Hematopoietic multipotent progenitor cell treated with erythropoietin and hydrocortisone succinate and interleukin-3 and kit ligand, for 17 days (in vitro differentiated cells): ENCODE results near the gene CC2D1A.
"Not testable (repeated sequence)": the region's sequence is repeated elsewhere in the genome, so short reads cannot be mapped to it uniquely, and the experiment has no call there.

Source experiments
- DNase-seq: peaks from one replicate; pipeline ENCODE4 v3.0.0-alpha.2; 2015; ENCODE audit warnings: low spot score

CC2D1A gene

DNA sequence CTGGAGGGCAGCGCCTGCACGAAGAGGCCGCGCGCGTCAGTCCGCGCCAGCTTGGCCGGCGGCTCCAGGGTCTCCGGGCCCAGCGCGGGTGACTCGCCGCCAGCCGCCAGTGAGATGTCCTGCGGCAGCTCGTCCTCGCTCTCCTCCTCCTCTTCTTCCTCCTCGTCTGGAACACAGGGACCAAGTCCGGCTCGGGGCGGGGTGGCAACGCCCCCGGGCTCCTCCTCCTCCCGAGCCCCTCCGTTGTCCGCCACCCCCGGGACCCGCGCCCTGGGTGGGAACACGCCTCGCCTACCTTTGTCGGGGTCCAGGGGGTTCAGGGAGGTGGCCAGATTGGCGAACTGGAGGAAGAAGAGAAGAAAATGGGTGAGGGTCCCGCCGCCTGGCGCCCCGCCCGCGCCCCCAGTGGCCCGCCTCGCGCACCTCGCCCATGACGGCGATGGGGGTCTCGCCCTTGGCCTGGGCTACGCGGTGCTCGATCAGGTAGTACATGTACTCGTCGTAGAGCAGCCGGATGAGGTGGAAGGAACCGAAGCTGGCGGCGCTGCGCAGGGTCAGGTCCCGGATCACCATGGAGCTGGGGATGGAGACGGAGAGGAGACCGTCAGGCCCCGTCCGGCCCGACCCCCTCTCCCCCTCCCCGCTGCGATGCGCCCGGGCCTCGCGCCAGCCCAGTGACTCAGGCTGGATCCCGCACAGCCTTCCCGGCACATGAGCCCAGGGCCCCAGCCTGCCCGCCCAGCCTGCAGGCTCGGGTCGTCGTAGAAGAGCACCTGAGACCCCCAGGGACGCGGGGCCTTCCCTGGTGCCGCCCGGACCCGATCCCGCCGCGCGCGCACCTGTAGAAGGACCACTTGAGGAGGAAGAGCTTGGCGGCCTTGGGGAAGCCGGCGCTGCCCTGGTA, 57.0 kb downstream of the CC2D1A start:
- DNase-seq, result no peak

DNA sequence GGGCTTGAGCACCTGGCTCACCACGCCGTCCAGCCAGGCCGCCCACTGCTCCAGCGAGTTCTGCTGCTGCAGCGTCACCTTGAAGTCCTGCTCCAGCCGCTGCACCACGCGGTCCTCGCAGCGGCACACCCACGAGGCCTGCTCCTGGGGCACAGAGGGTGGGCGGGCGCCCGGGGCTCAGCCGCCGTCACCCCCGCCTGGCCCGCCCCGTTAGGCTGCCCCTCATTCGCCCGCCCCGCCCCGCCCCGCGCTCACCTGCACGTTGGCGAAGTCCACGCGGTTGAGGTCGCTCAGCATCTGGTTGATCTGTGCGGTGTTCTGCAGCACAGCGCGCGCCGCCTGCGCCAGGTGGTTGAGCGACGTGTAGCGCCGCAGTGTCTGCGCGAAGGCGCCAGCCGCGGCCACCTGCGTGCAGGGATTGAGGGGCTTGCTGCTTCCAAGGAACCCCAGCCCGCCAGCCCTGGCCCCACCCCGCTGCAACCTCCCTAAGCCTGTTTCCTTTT, 57.7 kb downstream of the CC2D1A start:
- DNase-seq, result no peak

DNA sequence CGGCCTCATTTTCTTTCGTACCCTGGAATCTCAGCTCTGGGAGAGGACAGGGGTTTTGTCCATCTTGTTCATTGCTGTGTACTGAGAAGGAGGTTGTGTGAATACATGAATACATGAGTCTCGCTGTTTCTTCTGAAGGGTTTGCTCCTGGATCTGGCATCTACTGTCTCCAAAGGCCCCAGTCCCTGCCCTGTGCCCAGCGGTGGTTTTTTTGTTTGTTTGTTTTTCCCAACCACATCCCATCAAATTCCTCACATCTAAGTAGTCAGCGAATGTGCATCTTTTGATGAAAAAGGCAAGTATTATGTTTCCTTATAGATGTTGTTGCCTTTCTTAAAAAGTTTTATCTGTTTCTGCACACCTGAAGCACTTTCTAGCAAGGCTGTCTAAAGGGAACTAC, 58.8 kb downstream of the CC2D1A start:
- no peak for DNase-seq

DNA sequence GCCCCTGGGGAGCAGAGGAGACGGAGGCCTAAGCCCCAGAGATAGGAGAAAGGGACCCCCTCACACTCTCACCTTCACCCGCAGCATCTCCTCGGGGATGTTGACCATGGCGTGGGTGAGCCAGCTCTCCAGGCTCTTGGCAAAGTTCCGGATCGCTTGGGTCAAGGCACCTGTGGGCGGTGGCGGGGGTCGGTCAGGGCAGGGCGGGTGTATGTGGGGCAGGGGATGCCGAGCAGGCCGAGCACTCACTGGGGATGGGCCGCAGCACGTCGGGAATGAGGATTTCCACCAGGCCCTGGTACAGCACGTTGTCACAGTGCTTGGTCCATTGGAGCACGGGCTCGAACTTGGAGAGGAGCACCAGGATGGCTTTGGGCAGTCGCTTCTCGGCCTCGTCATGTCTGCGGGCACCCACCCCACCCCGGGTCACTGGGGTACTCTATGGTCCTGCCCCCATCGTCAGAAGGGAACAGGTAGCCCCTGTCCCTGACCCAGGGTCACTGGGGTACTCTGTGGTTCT, 59.4 kb downstream of the CC2D1A start:
- DNase-seq, result no peak

- DNase-seq, result no peak
Measured at GRCh38 chr19:13965926-13966683, 60.1 kb downstream of the CC2D1A start.

- no peak for DNase-seq
Measured at GRCh38 chr19:13966684-13967128, 60.7 kb downstream of the CC2D1A start.

GRCh38 chr19:13967206-13967605, 61.2 kb downstream of the CC2D1A start:
- not testable (repeated sequence) for DNase-seq

DNA sequence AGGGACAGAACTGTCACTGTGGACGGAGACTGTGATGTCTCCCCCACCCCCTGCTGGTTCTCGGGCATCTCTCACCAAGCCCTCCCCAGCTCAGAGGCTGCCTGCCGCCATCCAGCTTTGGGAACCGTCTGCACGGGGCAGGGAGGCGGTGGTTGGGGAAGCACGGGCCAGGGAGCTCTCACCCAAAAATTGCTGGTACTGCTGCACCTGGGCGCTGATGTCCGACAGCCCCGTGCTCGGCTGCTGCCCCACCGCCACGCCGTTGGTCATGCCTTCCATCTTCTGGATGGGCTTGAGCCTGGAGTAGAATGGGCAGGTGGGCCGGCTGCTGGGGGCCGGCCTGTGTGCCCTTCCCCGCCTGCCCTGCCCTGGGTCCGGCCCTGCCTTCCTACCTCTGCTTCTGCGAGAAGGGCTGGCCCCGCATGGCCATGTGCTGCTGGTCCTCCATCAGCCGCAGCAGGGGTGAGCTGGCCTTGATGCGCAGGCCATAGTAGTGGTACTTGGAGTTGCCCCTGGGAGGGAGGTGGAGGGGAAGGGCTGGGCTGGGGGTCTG, 62.5 kb downstream of the CC2D1A start:
- DNase-seq, result no peak

- no peak for DNase-seq
Measured at GRCh38 chr19:13968999-13969398, 63.0 kb downstream of the CC2D1A start.

- no peak for DNase-seq
Measured at GRCh38 chr19:13969897-13970296, 63.9 kb downstream of the CC2D1A start.

- DNase-seq, result not testable (repeated sequence)
Measured at GRCh38 chr19:13971868-13972267, 65.9 kb downstream of the CC2D1A start.

GRCh38 chr19:13972368-13973155, 66.6 kb downstream of the CC2D1A start:
- DNase-seq, result no peak

- not testable (repeated sequence) for DNase-seq
Measured at GRCh38 chr19:13973479-13973878, 67.5 kb downstream of the CC2D1A start.

- no peak for DNase-seq
Measured at GRCh38 chr19:13974073-13974472, 68.1 kb downstream of the CC2D1A start.

- DNase-seq, result no peak
Measured at GRCh38 chr19:13975870-13976269, 69.9 kb downstream of the CC2D1A start.

DNA sequence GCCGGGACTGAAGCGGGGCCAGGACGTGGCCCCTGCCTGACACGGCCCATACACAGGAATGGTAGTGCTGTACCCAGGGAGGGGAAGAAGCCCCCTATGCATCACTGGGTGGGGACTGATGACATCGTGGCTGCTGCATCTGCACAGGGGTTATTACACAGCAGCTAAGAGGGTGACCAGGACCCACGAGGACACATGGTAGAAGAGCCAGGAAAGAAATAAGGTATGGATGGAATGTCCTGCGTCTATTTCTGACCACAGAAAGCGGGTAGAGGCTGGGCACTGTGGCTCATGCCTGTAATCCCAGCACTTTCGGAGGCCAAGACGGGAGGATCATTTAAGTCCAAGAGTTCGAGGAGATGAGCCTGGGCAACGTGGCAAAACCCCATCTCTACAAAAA, 70.4 kb downstream of the CC2D1A start:
- no peak for DNase-seq

DNA sequence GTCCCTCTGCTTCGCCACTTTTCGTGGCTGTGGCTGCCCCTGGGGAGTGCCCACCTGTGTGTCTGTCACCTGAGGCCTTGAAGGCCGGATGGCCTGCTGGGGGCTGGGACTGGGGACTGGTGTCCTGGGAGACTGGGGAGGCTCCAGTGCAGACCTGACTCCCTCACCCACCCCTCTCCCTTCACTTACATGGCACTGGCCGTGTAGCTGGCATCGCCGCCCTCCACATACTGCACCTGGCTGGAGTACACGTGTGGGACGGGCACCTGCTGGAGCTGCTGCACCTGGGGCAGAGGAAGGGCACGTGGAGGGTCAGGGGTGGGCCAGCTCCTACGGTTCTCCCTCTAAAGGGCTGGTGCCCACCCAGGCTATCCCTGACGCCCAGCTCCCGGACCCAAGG, 71.8 kb downstream of the CC2D1A start:
- no peak for DNase-seq

- no peak for DNase-seq
Measured at GRCh38 chr19:13978351-13979243, 72.6 kb downstream of the CC2D1A start.

- DNase-seq, result no peak
Measured at GRCh38 chr19:13979244-13979615, 73.2 kb downstream of the CC2D1A start.

DNA sequence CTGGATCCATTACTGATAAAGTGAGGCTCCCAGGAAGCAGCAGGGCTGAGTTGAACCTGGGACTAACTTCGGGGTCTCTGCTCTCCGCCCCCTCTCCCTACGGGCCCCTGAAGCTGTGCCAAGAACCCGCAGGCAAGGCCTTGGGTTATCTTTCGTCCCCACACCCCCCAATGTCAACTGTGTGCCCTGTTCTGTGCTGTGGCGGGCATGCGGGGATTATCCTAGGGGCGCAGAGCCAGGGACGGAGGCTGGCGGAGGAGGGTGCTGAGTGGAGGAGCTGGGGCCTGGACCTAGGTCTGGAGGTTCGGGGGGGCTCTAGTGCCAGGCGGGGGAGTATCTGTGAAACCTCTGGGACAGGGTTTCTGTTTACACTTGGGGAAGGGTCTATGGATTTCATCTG, 73.7 kb downstream of the CC2D1A start:
- no peak for DNase-seq

DNA sequence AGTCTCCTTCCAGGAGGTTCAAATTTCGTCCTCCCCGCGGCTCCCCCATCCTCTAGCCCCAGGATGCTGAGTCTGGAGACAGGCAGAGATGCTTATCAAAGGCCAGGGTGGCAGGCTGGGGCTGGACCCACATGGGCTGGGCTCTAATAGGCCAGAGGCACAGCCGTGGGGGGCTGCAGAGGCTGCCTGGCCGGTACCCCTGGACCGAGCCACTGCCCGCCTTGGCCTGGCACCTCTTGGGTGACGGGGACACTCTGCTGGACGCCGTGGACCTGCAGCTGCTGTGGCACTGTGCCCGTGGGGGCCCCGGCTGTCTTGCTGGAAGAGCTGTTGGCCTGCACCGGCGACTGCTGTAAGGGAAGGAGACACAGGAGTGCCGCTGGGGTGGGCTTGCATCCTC, 74.3 kb downstream of the CC2D1A start:
- DNase-seq, result no peak
